Central memory CD8-positive, alpha-beta T cell (primary cell): ENCODE measurements around the gene CACNA2D1.

ENCODE experiments used
- ATAC-seq: fragments of 150-1000 bp; cut with Tn5 transposase; replicated peaks from 2 replicates; pipeline ENCODE4 v1.10.0; 2022; ENCODE audit warnings: mild to moderate bottlenecking, moderate FRiP score, moderate number of reproducible peaks; ENCODE audit not compliant: poor library complexity, severe bottlenecking; ENCODE audit errors: extremely low read depth
- DNase-seq, 2 donors: peaks; one replicate each; pipeline ENCODE4 v3.0.0; 2021; ENCODE audit warnings: low spot score in 2 of 2
- H3K27ac Mint-ChIP-seq: one replicate; pipeline ENCODE4 v1.8.0; 2022; ENCODE audit warnings: low read depth, mild to moderate bottlenecking, moderate library complexity, mixed read lengths
- H3K27me3 Mint-ChIP-seq: one replicate; pipeline ENCODE4 v1.8.0; 2022; ENCODE audit warnings: mixed read lengths
- H3K36me3 Mint-ChIP-seq: one replicate; pipeline ENCODE4 v1.8.0; 2022; ENCODE audit warnings: mild to moderate bottlenecking, moderate library complexity, mixed read lengths; ENCODE audit not compliant: insufficient read depth
- H3K4me1 Mint-ChIP-seq: one replicate; pipeline ENCODE4 v1.8.0; 2022; ENCODE audit warnings: mixed read lengths
- H3K4me3 Mint-ChIP-seq: one replicate; pipeline ENCODE4 v1.8.0; 2022; ENCODE audit warnings: mild to moderate bottlenecking, moderate library complexity, mixed read lengths
- H3K9me3 Mint-ChIP-seq: one replicate; pipeline ENCODE4 v1.8.0; 2022; ENCODE audit warnings: mixed read lengths

CACNA2D1 gene

GRCh38 chr7:82382276-82382675 is 61.3 kb downstream of the CACNA2D1 start:
- Mint-ChIP-seq H3K4me3 (no peak overlapping the region), H3K27ac (no peak overlapping the region), H3K4me1 (no peaks in the 10 kb centered on the region), H3K9me3 (peaks cover 5% of the 10 kb centered on the region), H3K36me3 (peaks cover 2% of the 10 kb centered on the region), H3K27me3 (no peaks in the 10 kb centered on the region)
- DNase-seq (no peak), ATAC-seq (no peak)

GRCh38 chr7:82376739-82377138 is 66.8 kb downstream of the CACNA2D1 start:
- ATAC-seq, result no peak
- H3K27me3 Mint-ChIP-seq, result no peaks in the 10 kb centered on the region
- H3K36me3 Mint-ChIP-seq, result no peaks in the 10 kb centered on the region
- H3K4me1 Mint-ChIP-seq, result no peaks in the 10 kb centered on the region
- no peak for DNase-seq
- no peaks in the 10 kb centered on the region for H3K9me3 Mint-ChIP-seq
- H3K27ac Mint-ChIP-seq, result no peak overlapping the region
- H3K4me3 Mint-ChIP-seq, result no peak overlapping the region

GRCh38 chr7:82375713-82376112 is 67.9 kb downstream of the CACNA2D1 start:
- DNase-seq, result no peak
- no peaks in the 10 kb centered on the region for H3K36me3 Mint-ChIP-seq
- H3K27ac Mint-ChIP-seq, result no peak overlapping the region
- no peaks in the 10 kb centered on the region for H3K9me3 Mint-ChIP-seq
- no peaks in the 10 kb centered on the region for H3K27me3 Mint-ChIP-seq
- ATAC-seq, result no peak
- H3K4me3 Mint-ChIP-seq, result no peak overlapping the region
- H3K4me1 Mint-ChIP-seq, result no peaks in the 10 kb centered on the region

GRCh38 chr7:82375129-82375528 is 68.4 kb downstream of the CACNA2D1 start:
- Mint-ChIP-seq H3K27ac (no peak overlapping the region), H3K27me3 (no peaks in the 10 kb centered on the region), H3K36me3 (no peaks in the 10 kb centered on the region), H3K4me3 (no peak overlapping the region), H3K9me3 (no peaks in the 10 kb centered on the region), H3K4me1 (no peaks in the 10 kb centered on the region)
- DNase-seq, result no peak
- ATAC-seq, result no peak

- Mint-ChIP-seq H3K4me1 (no peaks in the 10 kb centered on the region), H3K9me3 (no peaks in the 10 kb centered on the region), H3K4me3 (no peak overlapping the region), H3K36me3 (no peaks in the 10 kb centered on the region), H3K27ac (no peak overlapping the region), H3K27me3 (no peaks in the 10 kb centered on the region)
- ATAC-seq (no peak), DNase-seq (no peak)
Measured at GRCh38 chr7:82373926-82374635, 69.5 kb downstream of the CACNA2D1 start.

GRCh38 chr7:82364671-82365070 is 78.9 kb downstream of the CACNA2D1 start:
- no peak for ATAC-seq

GRCh38 chr7:82364048-82364447 is 79.5 kb downstream of the CACNA2D1 start:
- ATAC-seq (no peak), DNase-seq (no peak)
- Mint-ChIP-seq H3K9me3 (peaks cover 11% of the 10 kb centered on the region), H3K36me3 (no peaks in the 10 kb centered on the region), H3K27ac (no peak overlapping the region), H3K4me1 (no peaks in the 10 kb centered on the region), H3K4me3 (no peak overlapping the region), H3K27me3 (no peaks in the 10 kb centered on the region)

More at GRCh38 chr7:82364671-82365070, 78.9 kb downstream of the CACNA2D1 start:
- no peak for DNase-seq
- H3K36me3 Mint-ChIP-seq, result no peaks in the 10 kb centered on the region
- H3K4me1 Mint-ChIP-seq, result no peaks in the 10 kb centered on the region
- H3K9me3 Mint-ChIP-seq, result peaks cover 7% of the 10 kb centered on the region
- no peak overlapping the region for H3K4me3 Mint-ChIP-seq
- no peaks in the 10 kb centered on the region for H3K27me3 Mint-ChIP-seq
- H3K27ac Mint-ChIP-seq, result no peak overlapping the region

- no peaks in the 10 kb centered on the region for H3K36me3 Mint-ChIP-seq
- H3K4me1 Mint-ChIP-seq, result no peaks in the 10 kb centered on the region
- no peak for DNase-seq
- peaks cover 16% of the 10 kb centered on the region for H3K9me3 Mint-ChIP-seq
- H3K27ac Mint-ChIP-seq, result no peak overlapping the region
- H3K4me3 Mint-ChIP-seq, result no peak overlapping the region
- no peaks in the 10 kb centered on the region for H3K27me3 Mint-ChIP-seq
- ATAC-seq, result no peak
Measured at GRCh38 chr7:82362129-82362706, 81.4 kb downstream of the CACNA2D1 start.

GRCh38 chr7:82360591-82361368 is 82.8 kb downstream of the CACNA2D1 start:
- H3K9me3 Mint-ChIP-seq, result peaks cover 16% of the 10 kb centered on the region
- ATAC-seq (no peak), DNase-seq (no peak)
- H3K36me3 Mint-ChIP-seq, result no peaks in the 10 kb centered on the region
- H3K4me3 Mint-ChIP-seq, result no peak overlapping the region
- H3K27me3 Mint-ChIP-seq, result no peaks in the 10 kb centered on the region
- no peaks in the 10 kb centered on the region for H3K4me1 Mint-ChIP-seq
- H3K27ac Mint-ChIP-seq, result no peak overlapping the region

- Mint-ChIP-seq H3K27ac (no peak overlapping the region), H3K4me3 (no peak overlapping the region), H3K9me3 (peaks cover 11% of the 10 kb centered on the region), H3K27me3 (no peaks in the 10 kb centered on the region), H3K4me1 (no peaks in the 10 kb centered on the region), H3K36me3 (no peaks in the 10 kb centered on the region)
- DNase-seq, result no peak
- ATAC-seq, result no peak
Measured at GRCh38 chr7:82359426-82359825, 84.2 kb downstream of the CACNA2D1 start.

- H3K4me3 Mint-ChIP-seq, result no peak overlapping the region
- H3K27ac Mint-ChIP-seq, result no peak overlapping the region
Measured at GRCh38 chr7:82358923-82359322, 84.7 kb downstream of the CACNA2D1 start.

GRCh38 chr7:82358009-82358578 is 85.5 kb downstream of the CACNA2D1 start:
- Mint-ChIP-seq H3K4me3 (no peak overlapping the region), H3K36me3 (no peaks in the 10 kb centered on the region), H3K27me3 (no peaks in the 10 kb centered on the region), H3K9me3 (peaks cover 11% of the 10 kb centered on the region), H3K27ac (no peak overlapping the region), H3K4me1 (no peaks in the 10 kb centered on the region)
- ATAC-seq, result no peak
- DNase-seq, result no peak

More at GRCh38 chr7:82358923-82359322, 84.7 kb downstream of the CACNA2D1 start:
- peaks cover 11% of the 10 kb centered on the region for H3K9me3 Mint-ChIP-seq
- no peaks in the 10 kb centered on the region for H3K27me3 Mint-ChIP-seq
- no peaks in the 10 kb centered on the region for H3K36me3 Mint-ChIP-seq
- ATAC-seq (no peak), DNase-seq (no peak)
- H3K4me1 Mint-ChIP-seq, result no peaks in the 10 kb centered on the region
